Measurements from ENCODE around the gene TMEM132C. TPM values are rescaled to one million over a fixed set of nuclear protein-coding genes. Genes with fewer than 3 reads are reported as not detected.

Gene TMEM132C
- total and polyA plus RNA-seq, 2 of the 4 experiments (the other 2 are of a cell fraction), result not detected

- Histone ChIP-seq H3K14ac (replicated peaks; ENCODE audit: low read depth, low read length) (no peak overlapping the region), H2BK15ac (ENCODE audit: low read depth, low read length) (no peak overlapping the region), H3K56ac (ENCODE audit: extremely low read depth, insufficient read depth, low read length) (no peak overlapping the region), H3K4me3 (ENCODE audit: insufficient read depth, low read depth, low read length) (no peak overlapping the region), H3K23ac (ENCODE audit: low read depth, low read length) (no peak overlapping the region), H3K27ac (ENCODE audit: insufficient read depth, low read length) (no peak overlapping the region), H2BK20ac (ENCODE audit: low read depth, low read length) (no peak overlapping the region), H3K4ac (ENCODE audit: low read depth, low read length) (no peak overlapping the region), H2AK5ac (ENCODE audit: low read depth, low read length) (no peak overlapping the region), H2BK5ac (ENCODE audit: low read depth, low read length, poor library complexity, severe bottlenecking) (no peak overlapping the region), H3K36me3 (ENCODE audit: control insufficient read depth, insufficient read depth, low read length) (no peaks in the 10 kb centered on the region), H3K4me2 (ENCODE audit: low read depth, low read length) (no peak overlapping the region), H3K79me1 (ENCODE audit: low read depth in 1 of 2, low read length in 2 of 2) (no peaks in the 10 kb centered on the region), H2BK120ac (ENCODE audit: low read depth, low read length) (no peak overlapping the region), H2AFZ (replicated peaks; ENCODE audit: low read length, poor library complexity) (no peak overlapping the region), H3K27me3 (ENCODE audit: control insufficient read depth, insufficient read depth, low read length) (no peaks in the 10 kb centered on the region), H3K18ac (ENCODE audit: low read depth, low read length) (no peak overlapping the region), H4K8ac (ENCODE audit: low read depth in 2 of 2, low read length in 2 of 2) (no peak overlapping the region), H4K5ac (ENCODE audit: low read depth, low read length) (no peak overlapping the region), H4K91ac (ENCODE audit: insufficient read depth, low read depth, low read length) (no peak overlapping the region), H2AK9ac (replicated peaks; ENCODE audit: low read depth, low read length, poor library complexity) (no peak overlapping the region), H3K9me3 (ENCODE audit: control insufficient read depth, insufficient read depth, low read length) (peaks cover 42% of the 10 kb centered on the region), H3K9ac (ENCODE audit: low read depth, low read length) (no peak overlapping the region), H3K4me1 (ENCODE audit: control insufficient read depth, insufficient read depth, low read length) (no peaks in the 10 kb centered on the region), H3K9me1 (ENCODE audit: insufficient read depth, low read length) (no peaks in the 10 kb centered on the region), H4K20me1 (ENCODE audit: insufficient read depth, low read length) (no peaks in the 10 kb centered on the region)
- intact Hi-C loops (cut with micrococcal nuclease) (no loop called here), dilution Hi-C loops (cut with HindIII; ENCODE audit: low sequenced_read_pairs, unreplicated experiment) (no loop called here), in situ Hi-C loops (cut with MboI; ENCODE audit: low sequenced_read_pairs) (no loop called here)
- DNase-seq (no peak), ATAC-seq (ENCODE audit: low read depth) (no peak)
- ChIA-PET CTCF (no interaction called here), POLR2A (ENCODE audit: unreplicated experiment) (no interaction called here)
- no TSS peak for BruUV-seq (replicated peaks)
- 55% methylated on average over 4 of the region's 4 CpGs; no CpG with 5 or more reads in 1 of the 2 experiments for WGBS, 2 experiments (ENCODE audit: extremely low coverage in 2 of 2, insufficient read length in 1 of 2)
- TF ChIP-seq RFX5 (IDR thresholded peaks at IDR 0.05; ENCODE audit: low read depth, low read length) (no peak), USF2 (IDR thresholded peaks at IDR 0.05; ENCODE audit: low read depth, low read length) (no peak), CHD1 (IDR thresholded peaks at IDR 0.05; ENCODE audit: low read depth, low read length) (no peak), POLR2A (IDR thresholded peaks at IDR 0.05; ENCODE audit: low read depth, low read length) (no peak), SMC3 (IDR thresholded peaks at IDR 0.05; ENCODE audit: low read depth, low read length) (no peak), NFE2L2 (IDR thresholded peaks at IDR 0.05; ENCODE audit: low read depth, low read length) (no peak), MAZ (IDR thresholded peaks at IDR 0.05; ENCODE audit: borderline replicate concordance, low read depth, low read length) (no peak), ELK1 (IDR thresholded peaks at IDR 0.05; ENCODE audit: borderline replicate concordance, low read depth, low read length) (no peak), RAD21 (IDR thresholded peaks at IDR 0.05; ENCODE audit: low read length) (no peak)
- TF ChIP-seq, protein P1, sequence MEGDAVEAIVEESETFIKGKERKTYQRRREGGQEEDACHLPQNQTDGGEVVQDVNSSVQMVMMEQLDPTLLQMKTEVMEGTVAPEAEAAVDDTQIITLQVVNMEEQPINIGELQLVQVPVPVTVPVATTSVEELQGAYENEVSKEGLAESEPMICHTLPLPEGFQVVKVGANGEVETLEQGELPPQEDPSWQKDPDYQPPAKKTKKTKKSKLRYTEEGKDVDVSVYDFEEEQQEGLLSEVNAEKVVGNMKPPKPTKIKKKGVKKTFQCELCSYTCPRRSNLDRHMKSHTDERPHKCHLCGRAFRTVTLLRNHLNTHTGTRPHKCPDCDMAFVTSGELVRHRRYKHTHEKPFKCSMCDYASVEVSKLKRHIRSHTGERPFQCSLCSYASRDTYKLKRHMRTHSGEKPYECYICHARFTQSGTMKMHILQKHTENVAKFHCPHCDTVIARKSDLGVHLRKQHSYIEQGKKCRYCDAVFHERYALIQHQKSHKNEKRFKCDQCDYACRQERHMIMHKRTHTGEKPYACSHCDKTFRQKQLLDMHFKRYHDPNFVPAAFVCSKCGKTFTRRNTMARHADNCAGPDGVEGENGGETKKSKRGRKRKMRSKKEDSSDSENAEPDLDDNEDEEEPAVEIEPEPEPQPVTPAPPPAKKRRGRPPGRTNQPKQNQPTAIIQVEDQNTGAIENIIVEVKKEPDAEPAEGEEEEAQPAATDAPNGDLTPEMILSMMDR (conservative IDR thresholded peaks at IDR 0.05; ENCODE audit: low read depth, low read length), result no peak
Measured at GRCh38 chr12:128699106-128699505, 432.1 kb downstream of the TMEM132C start.

Measured in IMR-90 (cell line).